A549 (cell line): ENCODE results near the gene ACOT11. TPM values are rescaled to one million over a fixed set of nuclear protein-coding genes. Genes with fewer than 3 reads are reported as not detected.

Experiments used
- ATAC-seq, 2 experiments: fragments of 200-7000 bp in 1 of 2; fragments of >200 bp in 1 of 2; cut with Nextera tagmentation in 1 of 2; cut with Tn5 transposase in 1 of 2; 3 replicates each; pipeline versions ENCODE4 v1.8.0 to v1.9.1; 2018 to 2020; ENCODE audit warnings: mild to moderate bottlenecking in 1 of 2, moderate library complexity in 1 of 2
- CTCF ChIA-PET: fragments of 300-600 bp; sonication (Branson Sonifier 250); formaldehyde crosslinking; extraction: SDS; loops from one replicate; lab custom pipeline; 2021; ENCODE audit warnings: antibody characterized with exemption, inconsistent platforms; lab: Yijun Ruan, JAX
- POLR2A ChIA-PET: fragments of 350-600 bp; formaldehyde crosslinking; extraction: SDS; loops from one replicate; lab custom pipeline; 2021; ENCODE audit warnings: antibody characterized with exemption, inconsistent platforms; lab: Yijun Ruan, JAX
- DNase-seq, 2 experiments: peaks; one replicate each; pipeline versions ENCODE4 v3.0.0 to v3.0.0-alpha.2; 2011 to 2016; ENCODE audit warnings: low read depth in 1 of 2, low spot score in 1 of 2
- FAIRE-seq: peaks from 2 replicates; lab custom pipeline; 2011; peaks lifted over from hg19 to GRCh38; lab: Jason Lieb, UNC
- H3K27ac ChIP-seq, 2 experiments: fragments of >200 bp; sonication (Bioruptor Twin); formaldehyde crosslinking; 3 replicates each; pipeline ENCODE4 v1.5.1; 2016 to 2017
- H3K4me1 ChIP-seq: fragments of >200 bp; sonication (Bioruptor Twin); formaldehyde crosslinking; 3 replicates; pipeline ENCODE4 v1.6.1; 2016
- H3K4me2 ChIP-seq: fragments of >200 bp; sonication (Bioruptor Twin); formaldehyde crosslinking; 3 replicates; pipeline ENCODE4 v1.6.1; 2016
- H3K4me3 ChIP-seq: fragments of >200 bp; sonication (Bioruptor Twin); formaldehyde crosslinking; 3 replicates; pipeline ENCODE4 v1.5.1; 2016
- H3K9me3 ChIP-seq: fragments of >200 bp; sonication (Bioruptor Twin); formaldehyde crosslinking; 3 replicates; pipeline ENCODE4 v1.6.1; 2016
- BCL3 ChIP-seq: fragments of >200 bp; sonication (Bioruptor Twin); formaldehyde crosslinking; IDR thresholded peaks from 3 replicates; pipeline ENCODE4 v1.6.1; 2016
- BHLHE40 ChIP-seq: IDR thresholded peaks from 2 replicates; pipeline ENCODE4 v1.6.1; 2012; ENCODE audit warnings: low read depth, low read length, inconsistent platforms
- CHD2 ChIP-seq: fragments of 150-350 bp; IDR thresholded peaks from 2 replicates; pipeline ENCODE4 v1.6.1; 2014; ENCODE audit warnings: low read length; ENCODE audit not compliant: partially characterized antibody
- E2F6 ChIP-seq: IDR thresholded peaks from 2 replicates; pipeline ENCODE4 v1.6.1; 2012; ENCODE audit warnings: low read depth, borderline replicate concordance
- EHMT2 ChIP-seq: fragments of 200-600 bp; sonication (generic); IDR thresholded peaks from 2 replicates; pipeline ENCODE4 v1.6.1; 2016; ENCODE audit warnings: antibody characterized with exemption, low read depth, mild to moderate bottlenecking, moderate library complexity
- FOXS1 ChIP-seq: fragments of 250-450 bp; sonication (Bioruptor Pico); IDR thresholded peaks from 2 replicates; pipeline ENCODE4 v1.5.0; 2020; ENCODE audit warnings: mild to moderate bottlenecking, moderate library complexity
- HES2 ChIP-seq: fragments of >200 bp; sonication (Bioruptor Twin); formaldehyde crosslinking; IDR thresholded peaks from 2 replicates; pipeline ENCODE4 v1.6.1; 2016
- HEYL ChIP-seq: fragments of 250-450 bp; sonication (Bioruptor Pico); IDR thresholded peaks from 2 replicates; pipeline ENCODE4 v1.8.0; 2021; ENCODE audit warnings: mild to moderate bottlenecking, moderate library complexity
- HOXB13 ChIP-seq: fragments of 250-450 bp; sonication (Bioruptor Pico); IDR thresholded peaks from 2 replicates; pipeline ENCODE4 v1.5.0; 2020; ENCODE audit warnings: low read depth, mild to moderate bottlenecking, moderate library complexity
- HOXB5 ChIP-seq: fragments of 250-450 bp; sonication (Bioruptor Pico); IDR thresholded peaks from 2 replicates; pipeline ENCODE4 v1.5.0; 2020; ENCODE audit warnings: mild to moderate bottlenecking, moderate library complexity
- KDM1A ChIP-seq: fragments of 200-600 bp; sonication (generic); IDR thresholded peaks from 2 replicates; pipeline ENCODE4 v1.6.1; 2016; ENCODE audit warnings: low read depth, mild to moderate bottlenecking
- NPAS2 ChIP-seq: fragments of 250-450 bp; sonication (Bioruptor Pico); IDR thresholded peaks from 2 replicates; pipeline ENCODE4 v1.8.0; 2022; ENCODE audit warnings: mild to moderate bottlenecking, moderate library complexity, borderline replicate concordance
- PBX3 ChIP-seq: IDR thresholded peaks from 2 replicates; pipeline ENCODE4 v1.6.1; 2012
- PHF8 ChIP-seq: fragments of 200-600 bp; sonication (generic); IDR thresholded peaks from 2 replicates; pipeline ENCODE4 v1.6.1; 2016; ENCODE audit warnings: low read depth, mild to moderate bottlenecking, antibody characterized with exemption, moderate library complexity, borderline replicate concordance
- RCOR1 ChIP-seq: fragments of 150-350 bp; IDR thresholded peaks from 2 replicates; pipeline ENCODE4 v1.6.1; 2014; ENCODE audit warnings: antibody characterized with exemption, low read length, low read depth
- RFX5 ChIP-seq: fragments of 450-650 bp; IDR thresholded peaks from 2 replicates; pipeline ENCODE4 v1.7.1; 2014; ENCODE audit warnings: antibody characterized with exemption, mild to moderate bottlenecking, moderate library complexity
- TFCP2L1 ChIP-seq: fragments of 250-450 bp; sonication (Bioruptor Pico); IDR thresholded peaks from 2 replicates; pipeline ENCODE4 v1.5.0; 2021; ENCODE audit warnings: mild to moderate bottlenecking
- USF2 ChIP-seq: fragments of 450-650 bp; IDR thresholded peaks from 2 replicates; pipeline ENCODE4 v1.6.1; 2014; ENCODE audit warnings: antibody characterized with exemption
- ZSCAN20 ChIP-seq: fragments of 250-450 bp; sonication (Bioruptor Pico); IDR thresholded peaks from 2 replicates; pipeline ENCODE4 v1.8.0; 2022; ENCODE audit warnings: mild to moderate bottlenecking, moderate library complexity
- WGBS: methylation state at CpG from one replicate; pipeline ENCODE4 v1.1.6; 2017; ENCODE audit errors: missing lambda C conversion rate; 5-methylcytosine and 5-hydroxymethylcytosine counted together
- polyA plus RNA-seq, 4 experiments: library from polyadenylated mRNA; depleted of rRNA in 3 of 4; stranded (reverse); fragments of >200 nt; fragmentation: RNase III in 1 of 4; extraction: RNeasy Plus Mini Kit Qiagen cat#74134 plus additional on column Dnase treatment in 1 of 4; gene quantifications; 2 replicates in 3 of 4; 3 replicates in 1 of 4; pipeline ENCODE4 v1.2.3, GENCODE V29; 2011 to 2017

The ACOT11 gene
- polyA plus RNA-seq, 2 of the 4 experiments (the other 2 are of a cell fraction) = 1.7 TPM

GRCh38 chr1:54557671-54558355 is 9.8 kb downstream of the ACOT11 start:
- ChIA-PET CTCF (interaction anchor here (0.9 kb wide), 1 partner anchor 10 kb away, joined by 3 read pairs; the partner anchor contains the start of gene ACOT11), POLR2A (no interaction called here)
- ATAC-seq (no peak), FAIRE-seq (no peak), DNase-seq (no peak)
- H3K4me3 ChIP-seq = no peak overlapping the region
- 0 out of 3 replicates have a peak, but pooled peaks cover 3% of the 10 kb centered on the region for H3K9me3 ChIP-seq
- 67% methylated on average over 5 of the region's 5 CpGs for WGBS
- H3K4me1 ChIP-seq = no peaks in the 10 kb centered on the region
- H3K27ac ChIP-seq = no peak overlapping the region
- no peak overlapping the region for H3K4me2 ChIP-seq
- TF ChIP-seq FOXS1 (no peak), NPAS2 (CRISPR knock-in tag) (no peak), CHD2 (no peak), BCL3 (no peak), USF2 (no peak), HES2 (no peak), EHMT2 (no peak), PHF8 (no peak), E2F6 (no peak)

GRCh38 chr1:54558434-54559030 is 10.5 kb downstream of the ACOT11 start:
- no peak for ATAC-seq
- CTCF ChIA-PET = no interaction called here
- TF ChIP-seq HOXB5 (CRISPR knock-in tag) (no peak), PBX3 (no peak), HES2 (no peak), RFX5 (no peak), HEYL (CRISPR knock-in tag) (no peak), TFCP2L1 (CRISPR knock-in tag) (no peak), HOXB13 (CRISPR knock-in tag) (no peak), E2F6 (no peak), BHLHE40 (no peak), KDM1A (no peak), RCOR1 (no peak), ZSCAN20 (CRISPR knock-in tag) (no peak)
- TF ChIP-seq, all 56 proteins: peak for 0
- Histone ChIP-seq H3K9me3 (0 out of 3 replicates have a peak, but pooled peaks cover 3% of the 10 kb centered on the region), H3K4me1 (no peaks in the 10 kb centered on the region), H3K4me2 (no peak overlapping the region), H3K27ac (no peak overlapping the region), H3K4me3 (no peak overlapping the region)
- POLR2A ChIA-PET = no interaction called here
- 58% methylated on average over 5 of the region's 7 CpGs for WGBS
- FAIRE-seq = no peak
- no peak for DNase-seq
